ENCODE measurements around the gene CEP78.

The CEP78 gene

GRCh38 chr9:78296893-78297671, 61.2 kb downstream of the CEP78 start, which contains the start of gene PSAT1:
TSS of gene PSAT1 (plus strand) at chr9:78297125. CDS start at chr9:78297211, 86 bp downstream.
- no peaks in the 10 kb centered on the region for H3K27me3 ChIP-seq
- H3K4me1 ChIP-seq, result no peaks in the 10 kb centered on the region
- H3K9me3 ChIP-seq, result no peaks in the 10 kb centered on the region
- H3K4me3 ChIP-seq (ENCODE audit: low read depth, low read length), result peak within 1 kb of the TSS; percentile 97
- peak; percentile 96 for DNase-seq
- H3K36me3 ChIP-seq, result peaks cover 19% of the 10 kb centered on the region
- TF ChIP-seq CTCF (IDR thresholded peaks at IDR 0.05; ENCODE audit: low read depth, low read length), result no peak

- TF ChIP-seq CTCF (IDR thresholded peaks at IDR 0.05; ENCODE audit: low read depth, low read length), result no peak
Measured at GRCh38 chr9:78297672-78297961, 61.7 kb downstream of the CEP78 start.

GRCh38 chr9:78298046-78298765, 62.3 kb downstream of the CEP78 start:
- TF ChIP-seq CTCF (IDR thresholded peaks at IDR 0.05; ENCODE audit: low read depth, low read length), result no peak
- peaks cover 24% of the 10 kb centered on the region for H3K36me3 ChIP-seq
- no peaks in the 10 kb centered on the region for H3K27me3 ChIP-seq
- H3K4me1 ChIP-seq, result no peaks in the 10 kb centered on the region
- H3K4me3 ChIP-seq (ENCODE audit: low read depth, low read length), result peak overlapping the region; percentile 97
- H3K9me3 ChIP-seq, result no peaks in the 10 kb centered on the region
- peak; percentile 49 for DNase-seq

More at GRCh38 chr9:78297672-78297961, 61.7 kb downstream of the CEP78 start:
- H3K4me3 ChIP-seq (ENCODE audit: low read depth, low read length), result peak overlapping the region; percentile 97
- H3K9me3 ChIP-seq, result no peaks in the 10 kb centered on the region
- no peak for DNase-seq
- H3K27me3 ChIP-seq, result no peaks in the 10 kb centered on the region
- no peaks in the 10 kb centered on the region for H3K4me1 ChIP-seq
- peaks cover 19% of the 10 kb centered on the region for H3K36me3 ChIP-seq

- Histone ChIP-seq H3K4me3 (ENCODE audit: low read depth, low read length) (no peak overlapping the region), H3K36me3 (peaks cover 44% of the 10 kb centered on the region), H3K4me1 (no peaks in the 10 kb centered on the region), H3K9me3 (no peaks in the 10 kb centered on the region), H3K27me3 (no peaks in the 10 kb centered on the region)
- no peak for DNase-seq
- no peak for TF ChIP-seq CTCF (IDR thresholded peaks at IDR 0.05; ENCODE audit: low read depth, low read length)
Measured at GRCh38 chr9:78300209-78300608, 64.3 kb downstream of the CEP78 start.

GRCh38 chr9:78301466-78301865, 65.6 kb downstream of the CEP78 start:
- Histone ChIP-seq H3K4me1 (no peaks in the 10 kb centered on the region), H3K9me3 (no peaks in the 10 kb centered on the region), H3K27me3 (no peaks in the 10 kb centered on the region), H3K4me3 (ENCODE audit: low read depth, low read length) (no peak overlapping the region), H3K36me3 (peaks cover 57% of the 10 kb centered on the region)
- DNase-seq, result no peak
- no peak for TF ChIP-seq CTCF (IDR thresholded peaks at IDR 0.05; ENCODE audit: low read depth, low read length)
